ENCODE measurements around the gene TNFSF15.

Gene TNFSF15

GRCh38 chr9:114827641-114828302, 21.9 kb upstream of the TNFSF15 start:
- DNase-seq = no peak
- in situ Hi-C loops (cut with HindIII; ENCODE audit: low pct_ligation_motif_present, low pct_unique_long_range_greater_than_20kb, low sequenced_read_pairs) = no loop called here

GRCh38 chr9:114826431-114826830, 20.6 kb upstream of the TNFSF15 start:
- in situ Hi-C loops (cut with HindIII; ENCODE audit: low pct_ligation_motif_present, low pct_unique_long_range_greater_than_20kb, low sequenced_read_pairs) = no loop called here
- no peak for DNase-seq

GRCh38 chr9:114825126-114825795, 19.4 kb upstream of the TNFSF15 start:
- in situ Hi-C loops (cut with HindIII; ENCODE audit: low pct_ligation_motif_present, low pct_unique_long_range_greater_than_20kb, low sequenced_read_pairs) = no loop called here
- DNase-seq = no peak

- DNase-seq = no peak
- in situ Hi-C loops (cut with HindIII; ENCODE audit: low pct_ligation_motif_present, low pct_unique_long_range_greater_than_20kb, low sequenced_read_pairs) = no loop called here
Observed at GRCh38 chr9:114824110-114824509, 18.3 kb upstream of the TNFSF15 start.

- DNase-seq = no peak
- in situ Hi-C loops (cut with HindIII; ENCODE audit: low pct_ligation_motif_present, low pct_unique_long_range_greater_than_20kb, low sequenced_read_pairs) = no loop called here
Observed at GRCh38 chr9:114823441-114823840, 17.6 kb upstream of the TNFSF15 start.

GRCh38 chr9:114822708-114823107, 16.9 kb upstream of the TNFSF15 start:
- in situ Hi-C loops (cut with HindIII; ENCODE audit: low pct_ligation_motif_present, low pct_unique_long_range_greater_than_20kb, low sequenced_read_pairs) = no loop called here
- DNase-seq = no peak

- in situ Hi-C loops (cut with HindIII; ENCODE audit: low pct_ligation_motif_present, low pct_unique_long_range_greater_than_20kb, low sequenced_read_pairs) = no loop called here
Observed at GRCh38 chr9:114820776-114821501, 15.1 kb upstream of the TNFSF15 start.

GRCh38 chr9:114818178-114818577, 12.3 kb upstream of the TNFSF15 start:
- DNase-seq = no peak
- in situ Hi-C loops (cut with HindIII; ENCODE audit: low pct_ligation_motif_present, low pct_unique_long_range_greater_than_20kb, low sequenced_read_pairs) = no loop called here

More at GRCh38 chr9:114820776-114821501, 15.1 kb upstream of the TNFSF15 start:
- DNase-seq = no peak

- in situ Hi-C loops (cut with HindIII; ENCODE audit: low pct_ligation_motif_present, low pct_unique_long_range_greater_than_20kb, low sequenced_read_pairs) = no loop called here
- DNase-seq = no peak
Observed at GRCh38 chr9:114813717-114814418, 8.0 kb upstream of the TNFSF15 start.

GRCh38 chr9:114811966-114812636, 6.3 kb upstream of the TNFSF15 start:
- no peak for DNase-seq
- in situ Hi-C loops (cut with HindIII; ENCODE audit: low pct_ligation_motif_present, low pct_unique_long_range_greater_than_20kb, low sequenced_read_pairs) = no loop called here

GRCh38 chr9:114811301-114811700, 5.5 kb upstream of the TNFSF15 start:
- in situ Hi-C loops (cut with HindIII; ENCODE audit: low pct_ligation_motif_present, low pct_unique_long_range_greater_than_20kb, low sequenced_read_pairs) = no loop called here
- no peak for DNase-seq

GRCh38 chr9:114810614-114811013, 4.8 kb upstream of the TNFSF15 start:
- in situ Hi-C loops (cut with HindIII; ENCODE audit: low pct_ligation_motif_present, low pct_unique_long_range_greater_than_20kb, low sequenced_read_pairs) = no loop called here
- no peak for DNase-seq

GRCh38 chr9:114806526-114806900, 674 bp upstream of the TNFSF15 start:
- in situ Hi-C loops (cut with HindIII; ENCODE audit: low pct_ligation_motif_present, low pct_unique_long_range_greater_than_20kb, low sequenced_read_pairs) = no loop called here
- no peak for DNase-seq

GRCh38 chr9:114804505-114804904, 1.3 kb downstream of the TNFSF15 start:
- no peak for DNase-seq
- in situ Hi-C loops (cut with HindIII; ENCODE audit: low pct_ligation_motif_present, low pct_unique_long_range_greater_than_20kb, low sequenced_read_pairs) = no loop called here

- in situ Hi-C loops (cut with HindIII; ENCODE audit: low pct_ligation_motif_present, low pct_unique_long_range_greater_than_20kb, low sequenced_read_pairs) = no loop called here
- DNase-seq = no peak
Observed at GRCh38 chr9:114803479-114804265, 2.2 kb downstream of the TNFSF15 start.

- in situ Hi-C loops (cut with HindIII; ENCODE audit: low pct_ligation_motif_present, low pct_unique_long_range_greater_than_20kb, low sequenced_read_pairs) = no loop called here
- no peak for DNase-seq
Observed at GRCh38 chr9:114799925-114800324, 5.9 kb downstream of the TNFSF15 start.

- in situ Hi-C loops (cut with HindIII; ENCODE audit: low pct_ligation_motif_present, low pct_unique_long_range_greater_than_20kb, low sequenced_read_pairs) = no loop called here
- DNase-seq = no peak
Observed at GRCh38 chr9:114799441-114799840, 6.4 kb downstream of the TNFSF15 start.

All from ACHN (cell line).